NCI-H774 (cell line): Measurements from ENCODE around the gene EPHB1.

Experiments
- DNase-seq: peaks from one replicate; lab custom pipeline; 2025; lab: John Stamatoyannopoulos, UW

EPHB1 gene

DNA sequence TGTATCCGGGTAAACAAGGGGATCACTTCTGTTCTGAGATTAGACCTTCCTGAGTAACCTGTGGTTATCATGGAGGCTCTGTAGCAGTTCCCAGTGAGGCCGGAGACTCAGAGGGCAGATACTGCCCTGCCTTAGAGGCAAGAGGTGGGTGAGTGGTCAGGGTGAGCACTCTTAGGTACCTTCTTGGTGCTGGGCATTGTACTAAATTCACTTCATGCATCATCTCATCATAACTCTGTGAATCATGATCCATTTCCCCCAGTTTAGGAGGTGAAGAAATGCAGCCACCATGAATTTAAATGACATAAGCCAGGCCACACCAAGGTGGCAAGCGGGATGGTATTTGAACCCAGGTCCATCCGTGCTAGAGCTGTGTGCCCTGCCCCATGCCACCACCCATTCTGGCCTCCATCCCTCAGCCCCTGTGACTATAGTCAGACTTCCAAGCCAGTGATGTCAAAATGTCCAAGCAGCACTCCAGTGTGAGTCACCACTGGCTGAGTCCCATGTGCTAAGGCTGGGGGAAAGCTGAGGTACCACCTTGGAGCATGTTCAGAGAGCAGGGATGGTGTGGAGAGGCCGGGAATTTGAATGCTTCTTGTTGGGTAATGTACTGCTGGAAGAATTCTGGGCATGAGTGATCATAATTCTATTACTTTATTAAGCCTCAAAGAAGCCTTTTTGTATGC lies 88.8 kb downstream of the EPHB1 start:
- no peak for DNase-seq

- no peak for DNase-seq
These were observed 91.0 kb downstream of the EPHB1 start for GRCh38 chr3:134885877-134886621.

GRCh38 chr3:134886991-134887390 lies 91.9 kb downstream of the EPHB1 start:
- no peak for DNase-seq

- no peak for DNase-seq
These were observed 92.5 kb downstream of the EPHB1 start for GRCh38 chr3:134887536-134887935.

- DNase-seq = no peak
These were observed 97.3 kb downstream of the EPHB1 start for GRCh38 chr3:134892326-134892725.

- DNase-seq = no peak
These were observed 97.7 kb downstream of the EPHB1 start for GRCh38 chr3:134892761-134893160.

DNA sequence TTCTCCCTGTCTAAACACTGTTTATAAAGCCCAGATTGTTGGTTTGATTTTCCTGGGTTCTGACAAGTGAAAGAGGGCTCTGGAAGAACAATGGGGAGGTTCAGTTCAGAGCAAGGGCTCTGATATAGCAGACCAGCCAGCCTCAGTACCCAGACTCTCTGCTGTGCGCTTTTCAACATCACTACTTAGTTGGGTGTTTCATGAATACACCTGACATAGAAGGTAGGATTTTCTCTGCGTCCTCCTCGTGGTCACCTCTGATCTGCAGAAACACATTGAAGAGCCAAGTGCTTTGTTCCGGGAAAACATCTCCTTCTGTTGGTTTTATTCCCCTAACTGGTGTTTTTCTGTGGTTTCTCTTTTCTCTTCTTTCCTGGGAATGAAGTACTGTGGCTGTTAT lies 99.5 kb downstream of the EPHB1 start:
- DNase-seq = no peak

GRCh38 chr3:134895181-134895580 lies 100.1 kb downstream of the EPHB1 start:
- no peak for DNase-seq

GRCh38 chr3:134896141-134896540 lies 101.1 kb downstream of the EPHB1 start:
- no peak for DNase-seq

GRCh38 chr3:134896696-134897095 lies 101.6 kb downstream of the EPHB1 start:
- DNase-seq = no peak

GRCh38 chr3:134897391-134898141 lies 102.5 kb downstream of the EPHB1 start:
- DNase-seq = no peak

DNA sequence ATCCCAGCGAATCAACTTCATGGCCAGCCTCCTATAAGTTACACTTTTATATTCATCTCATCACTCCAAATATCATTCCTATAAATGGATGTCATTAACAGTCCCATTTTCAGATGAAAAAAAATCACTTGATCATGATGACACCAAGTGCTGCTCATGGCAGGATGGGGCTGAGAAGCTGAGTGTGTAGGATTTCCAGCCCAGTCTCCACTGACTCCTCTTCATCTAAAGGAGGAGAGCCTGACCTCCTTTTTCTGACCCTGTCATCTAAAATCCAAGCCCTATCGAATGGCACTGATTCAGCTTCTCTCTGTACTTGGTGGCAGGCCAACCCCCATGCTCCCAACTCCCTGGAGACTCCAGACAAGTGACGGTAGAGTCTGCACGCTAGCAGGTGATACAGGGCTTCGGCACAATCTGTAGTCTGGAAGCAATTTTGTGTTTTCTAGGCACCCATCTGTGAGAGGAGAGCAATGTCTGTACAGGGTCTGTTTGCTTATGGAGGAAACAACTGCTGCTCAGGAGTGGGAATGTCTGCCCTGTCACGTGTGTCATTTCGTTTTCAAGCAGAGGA lies 103.2 kb downstream of the EPHB1 start:
- no peak for DNase-seq

DNA sequence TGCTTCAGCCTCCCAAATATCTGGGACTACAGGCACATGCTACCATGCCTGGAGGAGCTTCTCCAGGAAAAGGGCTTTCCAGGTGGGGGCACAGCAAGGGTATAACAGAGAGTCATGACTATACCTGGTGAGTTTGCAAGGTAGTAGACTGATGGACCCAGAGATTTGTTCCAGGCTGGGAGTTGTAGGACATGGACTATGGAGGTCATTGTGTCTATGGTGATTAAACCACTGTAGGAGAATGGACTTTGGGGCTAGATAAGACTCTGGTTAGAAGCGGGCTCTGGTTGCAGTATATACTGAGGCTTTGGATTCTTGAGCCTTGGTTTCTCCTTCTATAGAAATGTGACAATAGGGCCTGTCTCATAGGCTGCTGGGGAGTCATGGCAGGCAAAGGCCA lies 104.7 kb downstream of the EPHB1 start:
- DNase-seq = no peak

- no peak for DNase-seq
These were observed 105.4 kb downstream of the EPHB1 start for GRCh38 chr3:134900482-134900881.

GRCh38 chr3:134901461-134901860 lies 106.4 kb downstream of the EPHB1 start:
- DNase-seq = no peak

DNA sequence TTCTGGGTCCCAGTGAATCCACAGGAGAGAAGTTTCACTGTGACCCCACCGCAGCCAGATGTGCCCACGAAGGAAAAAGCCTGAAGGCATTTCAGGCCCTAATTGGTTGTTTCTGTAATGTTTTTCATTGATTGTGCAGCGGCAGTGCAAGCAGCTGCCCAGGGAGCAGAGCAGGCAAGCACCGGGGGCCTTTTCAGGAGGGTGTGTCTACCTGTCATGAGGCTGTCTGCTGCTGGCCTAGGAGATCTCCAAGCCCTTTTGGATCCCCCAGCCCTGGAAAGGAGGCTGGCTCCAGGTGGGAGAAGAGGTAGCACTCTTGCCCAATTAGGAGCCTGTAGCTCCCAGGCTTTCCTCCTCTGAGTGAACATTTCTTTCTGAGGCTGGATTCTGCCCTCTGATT lies 108.8 kb downstream of the EPHB1 start:
- DNase-seq = no peak

GRCh38 chr3:134904241-134904771 lies 109.2 kb downstream of the EPHB1 start:
- no peak for DNase-seq

DNA sequence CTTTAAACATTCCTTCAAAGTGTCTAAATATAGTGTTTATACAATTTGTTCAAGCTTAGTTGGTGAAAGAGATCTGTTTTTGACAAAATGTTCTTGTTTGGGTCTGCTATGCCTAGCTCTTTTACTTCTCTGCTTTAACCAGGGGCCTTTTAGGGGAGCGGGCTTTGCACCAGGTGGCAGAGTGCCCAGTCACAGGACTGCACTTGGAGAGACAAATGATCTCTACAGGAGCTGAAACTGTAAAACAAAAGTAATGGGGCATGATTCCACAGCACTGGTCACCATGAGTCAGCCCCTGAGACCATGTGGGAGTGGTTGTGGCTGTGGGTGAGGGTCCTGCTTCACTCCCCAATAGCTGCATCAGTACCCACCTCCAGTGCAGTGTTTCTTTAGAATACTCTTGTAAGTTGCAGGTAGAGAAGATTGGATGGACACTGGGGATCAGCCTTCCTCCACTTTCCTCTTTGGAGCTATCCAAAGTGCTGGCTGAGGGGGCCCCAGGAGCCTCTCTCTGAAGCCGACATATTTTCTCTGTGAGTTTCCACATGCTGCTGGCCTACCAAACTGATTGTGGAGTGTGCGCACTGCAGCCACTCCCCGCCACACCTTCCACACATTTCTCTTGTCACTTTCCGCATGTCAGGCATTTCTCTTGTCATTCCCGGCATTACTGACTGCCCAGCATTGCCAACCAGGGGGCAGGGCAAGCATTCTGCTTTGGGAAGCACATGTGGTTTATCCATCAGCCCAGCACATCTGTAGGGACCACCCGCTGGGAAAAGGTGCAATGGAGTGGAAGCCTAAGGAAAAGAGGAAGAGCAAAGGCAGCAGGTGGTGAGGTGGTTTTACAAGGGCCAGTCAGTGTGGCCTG lies 110.0 kb downstream of the EPHB1 start:
- no peak for DNase-seq

DNA sequence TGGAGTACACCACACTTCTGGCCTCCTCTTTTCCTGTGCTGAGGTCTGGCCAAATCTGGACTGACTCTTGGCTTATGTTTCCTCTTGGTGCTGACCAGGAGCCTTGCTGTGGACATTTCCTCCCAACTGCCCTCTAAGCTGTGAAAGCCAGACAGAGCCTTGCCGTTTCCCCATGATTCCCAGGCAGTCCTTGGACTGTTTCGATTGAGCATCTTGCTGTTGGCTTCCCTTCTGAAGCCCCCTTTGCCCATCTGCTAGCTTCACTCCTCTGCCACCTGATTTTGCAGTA lies 110.5 kb downstream of the EPHB1 start:
- DNase-seq = no peak

GRCh38 chr3:134908271-134908670 lies 113.2 kb downstream of the EPHB1 start:
- DNase-seq = no peak

DNA sequence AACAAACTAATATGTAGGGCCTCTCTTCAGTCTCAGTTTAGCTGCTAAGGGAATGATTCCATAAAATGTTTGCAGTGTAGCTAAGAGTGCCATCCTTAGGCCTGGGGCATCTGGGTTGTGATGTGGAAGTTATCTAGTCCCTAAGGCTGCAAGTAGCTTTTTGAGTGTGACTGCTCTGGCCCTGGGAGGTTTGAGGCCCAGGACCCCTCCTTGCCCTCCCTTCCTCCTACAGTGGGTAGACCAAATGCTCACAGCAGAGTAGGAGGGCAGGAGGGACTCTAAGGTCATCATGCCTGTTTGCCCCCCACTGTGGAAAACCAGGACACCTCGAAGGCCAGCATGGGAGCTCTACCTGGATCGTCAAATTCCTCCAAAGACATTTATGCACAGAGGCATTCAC lies 115.0 kb downstream of the EPHB1 start:
- DNase-seq = no peak
